Astrocyte of the spinal cord (primary cell): Measurements from ENCODE around the gene MX1.
"Not testable (repeated sequence)": the region's sequence is repeated elsewhere in the genome, so short reads cannot be mapped to it uniquely, and the experiment has no call there.

Source experiments
- DNase-seq: peaks from one replicate; pipeline ENCODE4 v3.0.0; 2011; ENCODE audit warnings: low read depth, low spot score
- H3K4me3 ChIP-seq: 2 replicates; pipeline ENCODE4 v1.5.1; 2011; ENCODE audit warnings: low read depth, mild to moderate bottlenecking, low read length, moderate library complexity
- in situ Hi-C: cut with HindIII; loops from 2 replicates; pipeline ENCODE4 v1.10.0; 2017; ENCODE audit warnings: low sequenced_read_pairs
- TF ChIP-seq, protein P1 (sequence below): IDR thresholded peaks from 2 replicates; pipeline ENCODE4 v1.5.1; 2012; ENCODE audit warnings: low read depth, mild to moderate bottlenecking, low read length, inconsistent platforms

The MX1 gene

DNA sequence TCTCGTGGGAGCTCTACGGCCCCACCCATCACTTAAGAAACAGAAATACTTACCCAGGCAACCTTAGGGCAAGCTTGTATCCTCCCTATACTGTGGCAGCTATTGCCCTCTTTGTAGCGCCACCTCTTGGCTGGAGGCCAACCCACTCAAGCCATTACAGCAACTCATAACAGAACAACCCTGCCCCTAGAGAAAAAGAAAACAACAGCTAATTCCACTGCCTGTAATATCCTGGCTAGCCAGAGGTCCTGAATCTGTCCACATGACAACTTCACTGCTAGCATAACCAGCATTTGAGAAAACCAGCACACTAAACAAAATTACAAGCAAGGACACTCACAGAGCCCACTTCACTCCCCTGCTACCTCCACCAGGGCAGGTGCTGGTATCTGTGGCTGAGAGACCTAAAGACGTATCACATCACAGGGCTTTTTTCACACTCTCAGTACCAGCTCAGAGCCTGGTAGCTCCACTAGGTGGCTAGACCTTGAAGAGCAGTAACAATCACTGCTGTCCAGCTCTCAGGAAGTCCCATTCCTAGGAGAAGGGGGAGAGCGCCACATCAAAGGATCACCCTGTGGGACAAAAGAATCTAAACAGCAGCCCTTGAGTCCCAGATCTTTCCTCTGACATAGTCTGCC, 14.5 kb upstream of the MX1 start:
- TF ChIP-seq, protein P1, sequence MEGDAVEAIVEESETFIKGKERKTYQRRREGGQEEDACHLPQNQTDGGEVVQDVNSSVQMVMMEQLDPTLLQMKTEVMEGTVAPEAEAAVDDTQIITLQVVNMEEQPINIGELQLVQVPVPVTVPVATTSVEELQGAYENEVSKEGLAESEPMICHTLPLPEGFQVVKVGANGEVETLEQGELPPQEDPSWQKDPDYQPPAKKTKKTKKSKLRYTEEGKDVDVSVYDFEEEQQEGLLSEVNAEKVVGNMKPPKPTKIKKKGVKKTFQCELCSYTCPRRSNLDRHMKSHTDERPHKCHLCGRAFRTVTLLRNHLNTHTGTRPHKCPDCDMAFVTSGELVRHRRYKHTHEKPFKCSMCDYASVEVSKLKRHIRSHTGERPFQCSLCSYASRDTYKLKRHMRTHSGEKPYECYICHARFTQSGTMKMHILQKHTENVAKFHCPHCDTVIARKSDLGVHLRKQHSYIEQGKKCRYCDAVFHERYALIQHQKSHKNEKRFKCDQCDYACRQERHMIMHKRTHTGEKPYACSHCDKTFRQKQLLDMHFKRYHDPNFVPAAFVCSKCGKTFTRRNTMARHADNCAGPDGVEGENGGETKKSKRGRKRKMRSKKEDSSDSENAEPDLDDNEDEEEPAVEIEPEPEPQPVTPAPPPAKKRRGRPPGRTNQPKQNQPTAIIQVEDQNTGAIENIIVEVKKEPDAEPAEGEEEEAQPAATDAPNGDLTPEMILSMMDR = peak; percentile 24
- no peak overlapping the region for H3K4me3 ChIP-seq
- in situ Hi-C loops = no loop called here
- DNase-seq = no peak

DNA sequence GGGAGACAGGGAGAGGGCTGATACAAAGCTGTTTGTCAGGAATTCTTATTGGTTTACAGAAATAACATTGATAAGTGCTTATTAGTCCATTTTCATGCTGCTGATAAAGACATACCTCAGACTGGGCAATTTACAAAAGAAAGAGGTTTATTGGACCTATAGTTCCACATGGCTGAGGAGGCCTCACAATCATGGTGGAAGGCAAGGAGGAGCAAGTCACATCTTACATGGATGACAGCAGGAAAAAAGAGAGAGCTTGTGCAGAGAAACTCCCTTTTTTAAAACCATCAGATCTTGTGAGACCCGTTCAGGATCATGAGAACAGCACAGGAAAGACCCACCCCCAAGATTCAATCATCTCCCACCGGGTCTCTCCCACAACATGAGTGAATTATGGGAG, 8.5 kb upstream of the MX1 start:
- in situ Hi-C loops, DNase-seq, H3K4me3 ChIP-seq: not testable (repeated sequence)

DNA sequence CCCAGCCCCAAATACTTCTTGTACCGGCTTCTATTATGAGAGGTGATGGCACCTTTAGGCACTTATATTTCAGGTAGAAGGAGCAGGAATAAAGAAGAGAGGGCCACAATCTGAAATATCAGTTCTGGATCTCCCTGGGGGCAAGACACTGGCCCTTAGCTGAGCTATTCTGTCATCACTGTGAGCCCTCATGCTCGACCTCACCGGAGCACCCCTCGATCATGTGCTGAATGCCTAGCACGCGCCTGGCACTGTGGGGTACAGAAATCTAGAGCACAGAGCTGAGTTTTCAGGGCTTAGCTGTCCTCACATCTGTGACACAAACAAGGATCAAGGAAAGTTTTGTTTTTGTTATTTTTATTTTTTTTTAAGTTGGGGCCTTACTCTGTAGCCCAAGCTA, 7.6 kb upstream of the MX1 start:
- no peak overlapping the region for H3K4me3 ChIP-seq
- TF ChIP-seq, protein P1 = no peak
- in situ Hi-C loops = no loop called here
- no peak for DNase-seq

DNA sequence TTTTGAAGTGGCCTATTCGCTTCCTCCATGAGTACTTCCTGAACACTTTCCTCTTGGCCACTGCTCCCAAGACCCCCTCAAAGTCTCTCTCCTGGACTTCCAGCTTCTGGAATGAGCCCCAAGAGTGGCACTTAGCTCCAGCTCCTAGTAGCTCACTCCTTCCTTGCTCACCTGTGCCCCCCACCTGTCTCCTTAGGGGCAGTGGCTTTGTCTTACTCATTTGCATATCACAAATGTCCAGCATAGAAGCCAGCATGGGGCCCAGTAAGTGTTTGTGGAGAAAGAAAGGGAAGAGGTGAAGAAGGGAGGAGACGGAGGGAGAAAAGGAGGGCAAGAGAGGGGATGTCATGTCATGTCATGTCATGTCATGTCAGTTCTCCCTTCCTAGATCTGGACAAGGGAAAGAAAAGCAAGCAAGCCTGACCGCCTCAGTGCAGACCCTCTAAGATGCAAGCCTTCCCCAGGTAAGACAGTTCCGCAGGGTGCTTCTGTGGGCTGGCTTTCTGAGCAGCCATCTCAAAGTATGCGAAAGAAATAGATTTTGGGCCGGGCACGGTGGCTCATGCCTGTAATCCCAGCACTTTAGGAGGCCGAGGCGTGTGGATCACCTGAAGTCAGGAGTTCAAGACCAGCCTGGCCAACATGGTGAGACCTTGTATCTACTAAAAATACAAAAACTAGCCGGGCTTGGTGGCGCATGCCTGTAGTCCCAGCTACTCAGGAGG, 6.9 kb upstream of the MX1 start:
- no peak for DNase-seq
- in situ Hi-C loops = no loop called here
- TF ChIP-seq, protein P1 = no peak
- H3K4me3 ChIP-seq = no peak overlapping the region

DNA sequence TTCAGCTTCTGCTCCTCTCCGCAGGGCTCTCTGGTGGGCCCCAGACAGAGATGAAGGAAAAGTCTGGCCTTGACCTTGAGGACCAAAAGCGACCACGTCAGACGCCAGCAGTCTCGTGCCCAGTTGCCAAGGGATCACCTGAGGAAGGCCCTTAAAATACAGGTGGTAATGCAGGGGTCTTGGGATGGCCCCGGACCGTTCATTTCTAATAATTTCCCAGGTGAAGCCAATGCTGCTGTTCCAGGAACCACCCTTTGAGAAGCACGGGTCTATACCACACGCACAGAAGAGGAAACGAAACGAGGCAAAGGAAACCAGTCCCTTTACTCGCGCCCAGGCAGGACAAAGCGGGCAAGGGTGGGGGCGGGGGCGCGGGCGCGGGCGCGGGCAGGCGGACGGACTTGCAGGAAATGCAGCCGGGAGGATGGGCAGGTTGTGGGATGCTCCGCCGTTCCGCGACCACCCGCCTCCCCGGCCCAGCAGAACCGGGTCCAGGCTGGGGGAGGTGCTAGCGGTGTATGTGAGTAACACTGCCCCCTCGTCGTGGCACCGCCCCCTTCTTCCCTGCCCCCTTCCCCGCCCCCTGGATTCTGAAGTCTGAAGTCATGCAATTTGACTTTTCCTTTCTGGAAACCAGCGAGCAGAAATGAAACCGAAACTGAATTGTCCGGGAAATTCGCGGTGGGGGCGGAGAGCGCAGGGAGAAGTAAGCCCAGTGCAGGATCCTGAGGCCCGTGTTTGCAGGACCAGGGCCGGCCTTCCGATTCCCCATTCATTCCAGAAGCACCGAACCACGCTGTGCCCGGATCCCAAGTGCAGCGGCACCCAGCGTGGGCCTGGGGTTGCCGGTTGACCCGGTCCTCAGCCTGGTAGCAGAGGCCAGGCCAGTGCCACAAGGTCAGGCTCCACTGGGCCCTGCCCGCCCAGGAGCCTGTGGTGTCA, 5.8 kb upstream of the MX1 start:
- DNase-seq = peak; percentile 90
- H3K4me3 ChIP-seq = peak overlapping the region; percentile 63
- TF ChIP-seq, protein P1 = no peak
- in situ Hi-C loops = no loop called here

DNA sequence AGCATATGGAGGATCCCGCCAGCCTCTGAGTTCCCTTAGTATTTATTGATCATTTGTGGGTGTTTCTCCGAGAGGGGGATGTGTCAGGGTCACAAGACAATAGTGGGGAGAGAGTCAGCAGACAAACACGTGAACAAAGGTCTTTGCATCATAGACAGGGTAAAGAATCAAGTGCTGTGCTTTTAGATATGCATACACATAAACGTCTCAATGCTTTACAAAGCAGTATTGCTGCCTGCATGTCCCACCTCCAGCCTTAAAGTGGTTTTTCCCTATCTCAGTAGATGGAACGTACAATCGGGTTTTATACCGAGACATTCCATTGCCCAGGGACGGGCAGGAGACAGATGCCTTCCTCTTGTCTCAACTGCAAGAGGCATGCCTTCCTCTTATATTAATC, 5.0 kb upstream of the MX1 start:
- H3K4me3 ChIP-seq, in situ Hi-C loops, DNase-seq: not testable (repeated sequence)

DNA sequence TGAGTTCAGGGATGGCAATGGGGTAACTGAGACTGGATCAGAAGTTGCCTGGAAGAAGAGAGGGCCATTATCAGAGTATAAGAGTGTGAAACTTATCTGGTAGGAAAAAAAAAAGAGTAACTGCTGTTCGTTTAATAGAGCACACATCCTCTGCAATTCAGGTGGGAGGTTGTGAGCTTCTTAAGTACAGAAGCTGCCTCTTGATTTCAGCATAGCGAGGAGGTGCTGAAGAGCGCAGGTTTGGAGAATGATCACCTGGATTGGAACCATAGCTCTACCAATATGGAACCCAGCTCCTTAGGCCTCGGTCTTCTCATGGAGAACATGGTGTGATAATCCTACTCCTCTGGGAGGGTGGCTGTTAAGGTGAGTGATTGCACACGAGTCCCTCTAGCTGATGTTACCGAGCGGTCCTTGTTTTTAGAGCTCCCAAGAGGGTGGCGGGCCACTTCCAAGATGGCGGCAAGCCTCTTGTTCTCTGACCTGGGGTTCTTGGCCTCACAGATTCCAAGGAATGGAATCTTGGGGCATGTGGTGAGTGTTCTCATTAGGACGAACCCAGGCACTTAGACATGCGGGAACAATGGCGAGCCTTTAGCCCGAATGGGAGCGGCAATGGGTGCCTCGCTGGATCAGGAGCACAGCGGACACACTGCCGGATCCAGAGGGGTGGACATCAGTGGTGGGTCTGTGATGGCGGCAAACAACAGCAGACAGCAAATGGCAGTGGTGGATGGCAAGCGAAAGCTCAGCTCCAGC, 3.3 kb upstream of the MX1 start:
- in situ Hi-C loops = no loop called here
- DNase-seq = no peak
- H3K4me3 ChIP-seq = no peak overlapping the region
- TF ChIP-seq, protein P1 = no peak

DNA sequence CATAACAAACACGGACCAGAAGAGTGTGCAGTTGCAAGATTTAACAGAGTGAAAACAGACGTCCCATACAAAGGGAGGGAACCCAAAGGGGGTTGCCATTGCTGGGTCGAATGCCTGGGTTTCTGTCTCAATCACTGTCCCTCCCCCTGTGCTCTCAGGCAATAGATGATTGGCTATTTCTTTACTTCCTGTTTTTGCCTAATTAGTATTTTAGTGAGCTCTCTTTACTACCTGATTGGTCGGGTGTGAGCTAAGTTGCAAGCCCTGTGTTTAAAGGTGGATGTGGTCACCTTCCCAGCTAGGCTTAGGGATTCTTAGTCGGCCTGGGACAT, 2.8 kb upstream of the MX1 start:
- DNase-seq, in situ Hi-C loops, H3K4me3 ChIP-seq: not testable (repeated sequence)
